Measurements from ENCODE around the gene EFNA1.

DNA sequence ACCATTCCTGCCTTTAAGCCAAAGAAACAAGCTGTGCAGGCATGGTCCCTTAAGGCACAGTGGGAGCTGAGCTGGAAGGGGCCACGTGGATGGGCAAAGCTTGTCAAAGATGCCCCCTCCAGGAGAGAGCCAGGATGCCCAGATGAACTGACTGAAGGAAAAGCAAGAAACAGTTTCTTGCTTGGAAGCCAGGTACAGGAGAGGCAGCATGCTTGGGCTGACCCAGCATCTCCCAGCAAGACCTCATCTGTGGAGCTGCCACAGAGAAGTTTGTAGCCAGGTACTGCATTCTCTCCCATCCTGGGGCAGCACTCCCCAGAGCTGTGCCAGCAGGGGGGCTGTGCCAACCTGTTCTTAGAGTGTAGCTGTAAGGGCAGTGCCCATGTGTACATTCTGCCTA lies 6.6 kb downstream of the EFNA1 start:
- TF ChIP-seq POLR2AphosphoS5 (IDR thresholded peaks at IDR 0.05; ENCODE audit: low read depth) (no peak), EZH2phosphoT487 (IDR thresholded peaks at IDR 0.05; ENCODE audit: unreplicated experiment) (no peak)
- TF ChIP-seq, protein P1, sequence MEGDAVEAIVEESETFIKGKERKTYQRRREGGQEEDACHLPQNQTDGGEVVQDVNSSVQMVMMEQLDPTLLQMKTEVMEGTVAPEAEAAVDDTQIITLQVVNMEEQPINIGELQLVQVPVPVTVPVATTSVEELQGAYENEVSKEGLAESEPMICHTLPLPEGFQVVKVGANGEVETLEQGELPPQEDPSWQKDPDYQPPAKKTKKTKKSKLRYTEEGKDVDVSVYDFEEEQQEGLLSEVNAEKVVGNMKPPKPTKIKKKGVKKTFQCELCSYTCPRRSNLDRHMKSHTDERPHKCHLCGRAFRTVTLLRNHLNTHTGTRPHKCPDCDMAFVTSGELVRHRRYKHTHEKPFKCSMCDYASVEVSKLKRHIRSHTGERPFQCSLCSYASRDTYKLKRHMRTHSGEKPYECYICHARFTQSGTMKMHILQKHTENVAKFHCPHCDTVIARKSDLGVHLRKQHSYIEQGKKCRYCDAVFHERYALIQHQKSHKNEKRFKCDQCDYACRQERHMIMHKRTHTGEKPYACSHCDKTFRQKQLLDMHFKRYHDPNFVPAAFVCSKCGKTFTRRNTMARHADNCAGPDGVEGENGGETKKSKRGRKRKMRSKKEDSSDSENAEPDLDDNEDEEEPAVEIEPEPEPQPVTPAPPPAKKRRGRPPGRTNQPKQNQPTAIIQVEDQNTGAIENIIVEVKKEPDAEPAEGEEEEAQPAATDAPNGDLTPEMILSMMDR (conservative IDR thresholded peaks at IDR 0.05; ENCODE audit: low read depth in 2 of 2), result no peak

Measured in GM23338 (cell line).